Measurements from ENCODE around the gene CACNA1B. TPM values are rescaled to one million over a fixed set of nuclear protein-coding genes. Genes with fewer than 3 reads are reported as not detected.

CACNA1B gene
- total and polyA plus RNA-seq, 2 of the 4 experiments (the other 2 are of a cell fraction) = 0.02 TPM; not detected in 1

DNA sequence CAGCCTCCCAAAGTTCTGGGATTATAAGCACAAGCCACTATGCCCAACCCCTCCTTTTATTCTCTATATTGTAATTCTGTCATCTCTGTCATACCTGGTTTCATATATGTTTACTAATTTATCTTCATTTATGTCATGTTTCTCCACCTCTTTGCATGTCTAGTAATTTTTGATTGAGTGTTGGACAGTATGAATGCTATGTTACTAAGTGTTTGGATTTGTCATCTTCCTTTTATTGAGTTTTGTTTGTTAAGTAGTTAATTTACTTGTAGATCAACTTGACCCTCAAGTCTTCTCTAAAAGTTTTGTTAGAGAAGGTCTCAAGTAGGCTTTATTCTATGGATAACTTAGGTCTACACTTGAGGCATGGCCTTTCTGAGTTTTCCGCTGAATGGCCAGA, 17.2 kb upstream of the CACNA1B start:
- no peak for TF ChIP-seq CEBPB (IDR thresholded peaks at IDR 0.05; ENCODE audit: low read depth, low read length)
- TF ChIP-seq RAD21 (IDR thresholded peaks at IDR 0.05; ENCODE audit: low read length) = no peak
- TF ChIP-seq MAZ (IDR thresholded peaks at IDR 0.05; ENCODE audit: borderline replicate concordance, low read depth, low read length) = no peak
- TF ChIP-seq CHD1 (IDR thresholded peaks at IDR 0.05; ENCODE audit: low read depth, low read length) = no peak
- TF ChIP-seq MXI1 (IDR thresholded peaks at IDR 0.05; ENCODE audit: borderline replicate concordance, low read depth, low read length) = no peak
- TF ChIP-seq, protein P1, sequence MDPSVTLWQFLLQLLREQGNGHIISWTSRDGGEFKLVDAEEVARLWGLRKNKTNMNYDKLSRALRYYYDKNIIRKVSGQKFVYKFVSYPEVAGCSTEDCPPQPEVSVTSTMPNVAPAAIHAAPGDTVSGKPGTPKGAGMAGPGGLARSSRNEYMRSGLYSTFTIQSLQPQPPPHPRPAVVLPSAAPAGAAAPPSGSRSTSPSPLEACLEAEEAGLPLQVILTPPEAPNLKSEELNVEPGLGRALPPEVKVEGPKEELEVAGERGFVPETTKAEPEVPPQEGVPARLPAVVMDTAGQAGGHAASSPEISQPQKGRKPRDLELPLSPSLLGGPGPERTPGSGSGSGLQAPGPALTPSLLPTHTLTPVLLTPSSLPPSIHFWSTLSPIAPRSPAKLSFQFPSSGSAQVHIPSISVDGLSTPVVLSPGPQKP (IDR thresholded peaks at IDR 0.05; ENCODE audit: borderline replicate concordance, low read depth, low read length) = no peak
- TF ChIP-seq, protein P2, sequence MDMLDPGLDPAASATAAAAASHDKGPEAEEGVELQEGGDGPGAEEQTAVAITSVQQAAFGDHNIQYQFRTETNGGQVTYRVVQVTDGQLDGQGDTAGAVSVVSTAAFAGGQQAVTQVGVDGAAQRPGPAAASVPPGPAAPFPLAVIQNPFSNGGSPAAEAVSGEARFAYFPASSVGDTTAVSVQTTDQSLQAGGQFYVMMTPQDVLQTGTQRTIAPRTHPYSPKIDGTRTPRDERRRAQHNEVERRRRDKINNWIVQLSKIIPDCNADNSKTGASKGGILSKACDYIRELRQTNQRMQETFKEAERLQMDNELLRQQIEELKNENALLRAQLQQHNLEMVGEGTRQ (IDR thresholded peaks at IDR 0.05; ENCODE audit: low read depth, low read length) = no peak
- TF ChIP-seq NFE2L2 (IDR thresholded peaks at IDR 0.05; ENCODE audit: low read depth, low read length) = no peak
- TF ChIP-seq BHLHE40 (IDR thresholded peaks at IDR 0.05; ENCODE audit: low read depth, low read length) = no peak
- no peak for TF ChIP-seq FOS (IDR thresholded peaks at IDR 0.05; ENCODE audit: low read depth, low read length)
- no peak for TF ChIP-seq MAFK (IDR thresholded peaks at IDR 0.05; ENCODE audit: low read depth, low read length)
- no peak for TF ChIP-seq RFX5 (IDR thresholded peaks at IDR 0.05; ENCODE audit: low read depth, low read length)
- TF ChIP-seq, protein P3, sequence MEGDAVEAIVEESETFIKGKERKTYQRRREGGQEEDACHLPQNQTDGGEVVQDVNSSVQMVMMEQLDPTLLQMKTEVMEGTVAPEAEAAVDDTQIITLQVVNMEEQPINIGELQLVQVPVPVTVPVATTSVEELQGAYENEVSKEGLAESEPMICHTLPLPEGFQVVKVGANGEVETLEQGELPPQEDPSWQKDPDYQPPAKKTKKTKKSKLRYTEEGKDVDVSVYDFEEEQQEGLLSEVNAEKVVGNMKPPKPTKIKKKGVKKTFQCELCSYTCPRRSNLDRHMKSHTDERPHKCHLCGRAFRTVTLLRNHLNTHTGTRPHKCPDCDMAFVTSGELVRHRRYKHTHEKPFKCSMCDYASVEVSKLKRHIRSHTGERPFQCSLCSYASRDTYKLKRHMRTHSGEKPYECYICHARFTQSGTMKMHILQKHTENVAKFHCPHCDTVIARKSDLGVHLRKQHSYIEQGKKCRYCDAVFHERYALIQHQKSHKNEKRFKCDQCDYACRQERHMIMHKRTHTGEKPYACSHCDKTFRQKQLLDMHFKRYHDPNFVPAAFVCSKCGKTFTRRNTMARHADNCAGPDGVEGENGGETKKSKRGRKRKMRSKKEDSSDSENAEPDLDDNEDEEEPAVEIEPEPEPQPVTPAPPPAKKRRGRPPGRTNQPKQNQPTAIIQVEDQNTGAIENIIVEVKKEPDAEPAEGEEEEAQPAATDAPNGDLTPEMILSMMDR (conservative IDR thresholded peaks at IDR 0.05; ENCODE audit: low read depth, low read length) = no peak
- no peak for TF ChIP-seq POLR2A (IDR thresholded peaks at IDR 0.05; ENCODE audit: low read depth, low read length)
- no peak for TF ChIP-seq SMC3 (IDR thresholded peaks at IDR 0.05; ENCODE audit: low read depth, low read length)
- TF ChIP-seq RCOR1 (IDR thresholded peaks at IDR 0.05; ENCODE audit: insufficient replicate concordance, low read length) = no peak
- no CpG with 5 or more reads among the region's 1 CpG for WGBS, 2 experiments (ENCODE audit: extremely low coverage in 2 of 2, insufficient read length in 1 of 2)

More for the DNA sequence above, 17.2 kb upstream of the CACNA1B start:
- H3K27me3 ChIP-seq (ENCODE audit: control insufficient read depth, insufficient read depth, low read length) = no peaks in the 10 kb centered on the region
- dilution Hi-C loops (cut with HindIII; ENCODE audit: low sequenced_read_pairs, unreplicated experiment) (no loop called here), intact Hi-C loops (cut with micrococcal nuclease) (no loop called here), in situ Hi-C loops (cut with MboI; ENCODE audit: low sequenced_read_pairs) (no loop called here)
- H2AK5ac ChIP-seq (ENCODE audit: low read depth, low read length) = no peak overlapping the region
- ATAC-seq (ENCODE audit: low read depth) (no peak), DNase-seq (no peak)
- H3K4me1 ChIP-seq (ENCODE audit: control insufficient read depth, insufficient read depth, low read length) = no peaks in the 10 kb centered on the region
- H2BK120ac ChIP-seq (ENCODE audit: low read depth, low read length) = no peak overlapping the region
- no peak overlapping the region for H4K8ac ChIP-seq (ENCODE audit: low read depth in 2 of 2, low read length in 2 of 2)
- H3K9ac ChIP-seq (ENCODE audit: low read depth, low read length) = no peak overlapping the region
- no peaks in the 10 kb centered on the region for H3K9me1 ChIP-seq (ENCODE audit: insufficient read depth, low read length)
- no peak overlapping the region for H3K56ac ChIP-seq (ENCODE audit: extremely low read depth, insufficient read depth, low read length)
- CTCF ChIA-PET = no interaction called here
- H3K36me3 ChIP-seq (ENCODE audit: control insufficient read depth, insufficient read depth, low read length) = no peaks in the 10 kb centered on the region
- no peak overlapping the region for H3K27ac ChIP-seq (ENCODE audit: insufficient read depth, low read length)
- no peak overlapping the region for H3K4ac ChIP-seq (ENCODE audit: low read depth, low read length)
- no peaks in the 10 kb centered on the region for H3K79me1 ChIP-seq (ENCODE audit: low read depth in 1 of 2, low read length in 2 of 2)
- H2AFZ ChIP-seq (replicated peaks; ENCODE audit: low read length, poor library complexity) = no peak overlapping the region
- H2BK5ac ChIP-seq (ENCODE audit: low read depth, low read length, poor library complexity, severe bottlenecking) = no peak overlapping the region
- BruUV-seq (replicated peaks) = no TSS peak
- H2BK20ac ChIP-seq (ENCODE audit: low read depth, low read length) = no peak overlapping the region
- no peak overlapping the region for H2BK15ac ChIP-seq (ENCODE audit: low read depth, low read length)
- H4K5ac ChIP-seq (ENCODE audit: low read depth, low read length) = no peak overlapping the region
- no peak overlapping the region for H4K91ac ChIP-seq (ENCODE audit: insufficient read depth, low read depth, low read length)
- no peak overlapping the region for H3K14ac ChIP-seq (replicated peaks; ENCODE audit: low read depth, low read length)
- H2AK9ac ChIP-seq (replicated peaks; ENCODE audit: low read depth, low read length, poor library complexity) = no peak overlapping the region
- no peaks in the 10 kb centered on the region for H4K20me1 ChIP-seq (ENCODE audit: insufficient read depth, low read length)
- no peak overlapping the region for H3K18ac ChIP-seq (ENCODE audit: low read depth, low read length)
- H3K9me3 ChIP-seq (ENCODE audit: control insufficient read depth, insufficient read depth, low read length) = peaks cover 22% of the 10 kb centered on the region
- H3K4me2 ChIP-seq (ENCODE audit: low read depth, low read length) = no peak overlapping the region
- no peak overlapping the region for H3K4me3 ChIP-seq (ENCODE audit: insufficient read depth, low read depth, low read length)
- POLR2A ChIA-PET (ENCODE audit: unreplicated experiment) = no interaction called here
- H3K23ac ChIP-seq (ENCODE audit: low read depth, low read length) = no peak overlapping the region

Data from IMR-90 (cell line).